ENCODE measurements around the gene NIBAN1.
"Not testable (repeated sequence)": the region's sequence is repeated elsewhere in the genome, so short reads cannot be mapped to it uniquely, and the experiment has no call there.

Gene NIBAN1

DNA sequence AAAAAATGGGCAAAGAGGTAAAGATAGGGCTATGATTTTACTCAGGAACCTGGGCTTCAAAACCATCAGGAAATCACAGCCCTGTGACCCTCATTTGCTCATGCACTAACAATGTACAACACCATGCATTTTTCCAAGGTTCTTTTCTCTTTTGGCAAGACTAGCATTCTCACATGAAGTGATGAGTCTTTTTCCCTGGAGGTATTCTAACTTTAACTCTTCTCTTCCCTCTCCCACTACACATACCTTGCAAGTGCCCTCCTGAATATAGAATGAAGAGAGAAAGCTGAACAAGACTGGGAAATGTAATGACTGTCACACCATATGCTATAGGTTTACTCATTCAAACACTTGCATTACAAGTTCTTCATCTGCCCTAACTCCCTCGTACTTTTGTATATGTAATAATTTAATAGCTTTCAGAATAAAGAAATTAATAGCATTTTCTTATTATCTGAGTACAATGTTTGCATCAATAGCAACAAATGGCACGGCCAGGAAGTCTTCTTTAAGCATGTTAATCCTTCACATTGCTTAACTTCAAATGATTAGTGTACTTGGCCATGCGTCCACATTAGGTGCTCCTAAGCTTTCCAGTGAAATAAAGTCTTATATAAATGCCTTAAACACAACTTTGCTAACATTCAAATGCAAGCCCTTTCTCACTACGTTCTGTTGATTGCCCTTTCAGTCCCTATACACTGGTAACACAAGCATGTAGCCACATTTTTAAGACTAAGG is 1.8 kb downstream of the NIBAN1 start:
- DNase-seq (ENCODE audit: low read depth), result no peak

DNA sequence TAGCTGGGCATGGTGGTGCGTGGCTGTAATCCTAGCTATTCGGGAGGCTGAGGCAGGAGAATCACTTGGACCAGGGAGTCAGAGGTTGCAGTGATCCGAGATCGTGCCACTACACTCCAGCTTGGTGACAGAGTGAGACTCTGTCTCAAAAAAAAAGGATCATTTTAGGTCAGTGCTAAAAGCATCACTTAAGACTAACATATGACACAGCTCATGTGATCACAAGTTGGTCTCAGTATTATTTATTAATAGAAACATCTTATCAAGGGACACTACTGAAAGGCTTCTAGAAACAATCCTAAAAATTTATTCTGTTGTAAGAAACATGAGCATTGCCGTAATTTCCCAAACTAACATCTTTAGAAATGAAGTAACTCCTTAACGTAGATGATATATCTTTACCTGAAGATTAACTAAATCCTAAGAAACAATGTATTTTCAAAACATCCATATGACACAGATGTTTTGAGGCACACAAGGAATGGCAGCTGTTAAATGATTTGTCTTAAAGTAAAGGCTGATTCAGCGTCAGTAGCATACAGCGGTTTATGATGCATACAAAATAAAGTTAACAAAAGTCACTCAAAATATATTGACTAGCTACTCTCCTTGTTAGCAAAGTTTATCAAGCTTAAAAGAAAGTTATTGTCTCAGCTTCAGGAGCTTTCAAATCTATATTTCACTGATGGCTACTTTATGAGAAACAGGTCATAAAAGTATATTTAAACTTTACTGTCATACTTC is 2.6 kb downstream of the NIBAN1 start:
- DNase-seq (ENCODE audit: low read depth), result no peak

DNA sequence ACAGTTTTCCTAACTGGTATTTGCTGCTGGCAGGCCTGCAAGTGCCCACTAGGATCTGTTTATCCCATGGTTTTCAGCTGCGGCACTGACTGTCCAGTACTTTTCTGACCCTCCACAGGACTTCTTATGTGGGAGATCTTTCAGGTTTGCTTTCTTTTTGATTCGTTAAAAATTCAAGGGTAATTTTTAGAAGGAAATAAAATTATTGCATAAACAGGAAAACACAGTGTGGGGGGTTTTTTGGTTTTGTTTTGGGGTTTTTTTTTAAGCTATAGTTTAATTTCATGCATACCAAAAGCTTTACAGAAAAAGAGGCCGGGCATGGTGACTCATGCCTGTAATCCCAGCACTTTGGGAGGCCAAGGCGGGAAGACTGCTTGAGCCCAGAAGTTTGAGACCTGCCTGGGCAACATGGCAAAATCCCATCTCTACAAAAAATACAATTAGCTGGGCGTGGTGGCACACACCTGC is 3.6 kb downstream of the NIBAN1 start:
- DNase-seq (ENCODE audit: low read depth), result no peak

DNA sequence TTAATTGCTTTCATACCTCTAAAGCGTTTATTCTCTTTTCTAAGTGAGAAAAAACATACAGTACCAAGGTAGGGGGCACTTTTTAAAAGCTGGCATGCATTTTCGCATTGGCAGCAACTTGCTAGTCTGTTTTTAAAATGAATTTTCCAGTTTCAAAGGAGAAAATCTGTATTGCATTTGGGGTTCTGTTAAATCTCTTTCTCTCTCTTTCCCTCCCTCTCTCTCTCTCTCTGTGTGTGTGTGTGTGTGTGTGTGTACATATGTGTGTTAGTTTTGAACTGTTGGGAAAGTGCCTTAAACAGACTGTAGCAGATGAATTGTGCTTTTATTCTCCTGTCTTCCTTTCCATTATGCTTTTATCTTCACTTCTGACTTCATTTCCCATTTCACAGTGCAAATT is 7.3 kb downstream of the NIBAN1 start:
- DNase-seq (ENCODE audit: low read depth), result no peak

DNA sequence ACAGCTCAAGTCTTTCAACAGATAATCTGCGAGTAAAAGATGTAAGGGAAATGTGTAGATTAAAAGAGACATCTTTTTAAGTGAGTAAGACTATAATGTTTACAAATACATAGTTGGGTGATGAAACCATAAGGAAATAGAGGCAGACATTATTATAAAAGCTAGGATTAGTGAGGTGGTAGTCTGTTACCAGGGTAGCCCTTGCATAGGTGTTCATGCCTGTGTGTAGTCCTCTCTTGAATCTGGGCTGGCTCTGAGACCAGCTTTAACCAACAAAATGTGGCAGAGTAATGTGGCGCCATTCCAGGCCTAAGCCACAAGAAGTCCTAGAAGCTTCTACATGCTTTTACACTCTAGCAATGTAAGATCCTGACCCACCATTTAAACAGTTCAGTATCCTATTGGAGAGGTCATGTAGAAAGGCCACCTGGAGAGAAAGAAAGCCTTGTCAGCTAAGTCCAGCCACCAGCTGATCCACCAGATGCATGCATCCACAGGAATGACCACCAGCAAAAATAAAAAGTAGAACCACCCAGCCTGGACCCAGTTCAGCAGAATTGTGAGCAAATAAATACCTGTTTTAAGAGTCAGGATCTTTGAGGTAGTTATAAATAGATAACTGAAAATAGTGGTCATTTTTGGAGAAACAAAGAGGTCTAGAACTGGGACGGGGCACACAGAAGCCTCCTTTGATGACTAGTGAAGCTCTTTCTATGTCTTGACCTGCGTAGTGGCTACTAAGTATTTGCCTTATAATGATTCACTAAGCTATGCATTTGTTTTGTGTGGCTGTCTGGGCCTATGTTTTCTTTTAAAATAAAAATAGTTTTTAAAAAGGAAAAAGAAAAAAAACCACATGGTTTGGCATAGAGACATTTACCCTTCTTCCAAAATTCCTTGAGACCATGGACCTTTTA is 8.1 kb downstream of the NIBAN1 start:
- no peak for DNase-seq (ENCODE audit: low read depth)

DNA sequence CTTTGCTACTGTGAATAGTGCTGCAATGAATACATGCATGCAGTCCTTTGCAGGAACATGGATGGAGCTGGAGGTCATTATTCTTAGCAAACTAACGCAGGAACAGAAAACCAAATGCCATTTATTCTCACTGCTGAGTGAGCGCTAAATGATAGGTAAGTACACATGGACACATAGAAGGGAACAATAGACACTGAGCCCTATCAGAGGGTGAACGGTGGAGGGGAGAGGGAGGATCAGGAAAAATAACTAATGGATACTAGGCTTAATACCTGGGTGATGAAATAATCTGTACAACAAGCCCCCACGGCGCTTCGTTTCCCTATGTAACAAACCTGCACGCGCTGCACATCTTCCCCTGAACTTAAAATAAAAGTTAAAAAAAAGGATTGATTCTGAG is 8.9 kb downstream of the NIBAN1 start:
- DNase-seq (ENCODE audit: low read depth), result no peak

DNA sequence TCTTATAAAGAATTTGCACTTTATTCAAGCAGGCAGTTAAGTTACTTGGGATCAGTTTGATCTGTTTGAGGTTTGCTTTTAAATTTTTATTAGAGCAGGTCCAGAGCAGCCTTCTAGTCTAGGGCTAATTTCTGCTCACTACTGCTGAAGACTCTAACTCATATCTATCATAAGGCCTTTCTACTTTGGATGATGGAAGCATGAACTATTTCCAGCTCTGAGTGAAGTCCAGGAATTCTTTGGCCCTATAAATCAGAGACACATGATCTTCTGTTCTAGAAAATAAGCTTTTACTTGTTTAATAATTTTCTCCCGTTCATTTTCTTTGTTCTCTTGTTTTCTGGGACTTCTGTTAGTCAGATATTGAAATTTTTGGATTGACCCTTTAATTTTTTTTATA is 14.7 kb downstream of the NIBAN1 start:
- no peak for DNase-seq (ENCODE audit: low read depth)

DNA sequence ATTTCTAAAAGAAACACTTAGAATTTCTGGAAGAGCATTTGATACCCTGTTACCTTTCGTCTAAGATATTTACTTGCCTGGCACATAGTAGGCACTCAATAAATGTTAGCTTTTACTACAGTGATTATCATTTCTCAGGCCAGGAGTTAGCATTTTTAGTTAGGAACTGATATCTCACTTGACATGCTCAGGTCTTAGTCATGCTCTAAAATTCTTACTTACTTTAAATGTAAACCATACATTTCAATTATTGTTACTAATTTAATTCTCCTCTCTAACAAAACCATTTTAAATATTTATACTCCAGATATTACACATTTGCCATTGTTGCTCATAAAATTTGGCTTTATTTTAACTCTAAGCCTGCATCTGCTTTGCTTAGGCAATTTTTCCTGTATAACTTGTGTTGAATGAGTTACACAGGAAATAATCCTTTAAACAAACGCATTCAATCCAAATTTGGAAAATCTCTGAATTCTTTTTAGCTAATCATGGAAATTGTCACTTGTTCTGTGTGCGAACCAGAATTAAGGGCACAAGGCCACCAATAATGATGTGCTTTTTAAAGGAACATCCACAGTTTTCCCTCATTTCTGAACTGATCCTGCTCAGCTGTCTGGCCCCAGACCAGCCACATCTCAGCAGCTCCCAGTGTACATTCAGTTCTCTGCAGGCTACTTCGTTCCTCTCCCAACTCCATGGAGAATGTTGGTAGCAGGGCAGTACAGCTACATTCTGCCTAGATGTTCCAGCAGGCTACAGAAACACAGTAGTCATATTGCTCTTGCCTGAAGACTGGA is 15.6 kb downstream of the NIBAN1 start:
- no peak for DNase-seq (ENCODE audit: low read depth)

DNA sequence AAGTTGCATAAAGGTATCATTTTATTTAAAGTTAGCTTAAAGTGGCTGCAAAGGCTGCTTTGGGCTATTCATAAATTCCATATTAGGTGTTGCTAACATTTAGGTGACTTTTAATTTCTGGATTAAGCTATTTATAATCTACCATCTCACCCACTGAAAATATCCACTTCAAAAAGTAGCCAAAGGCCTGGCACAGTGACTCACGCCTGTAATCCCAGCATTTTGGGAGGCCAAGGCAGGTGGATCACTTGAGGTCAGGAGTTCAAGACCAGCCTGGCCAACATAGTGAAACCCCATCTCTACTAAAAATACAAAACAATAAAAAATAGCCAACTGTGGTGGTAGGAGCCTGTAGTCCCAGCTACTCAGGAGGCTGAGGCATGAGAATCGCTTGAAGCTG is 16.4 kb downstream of the NIBAN1 start:
- not testable (repeated sequence) for DNase-seq (ENCODE audit: low read depth)

DNA sequence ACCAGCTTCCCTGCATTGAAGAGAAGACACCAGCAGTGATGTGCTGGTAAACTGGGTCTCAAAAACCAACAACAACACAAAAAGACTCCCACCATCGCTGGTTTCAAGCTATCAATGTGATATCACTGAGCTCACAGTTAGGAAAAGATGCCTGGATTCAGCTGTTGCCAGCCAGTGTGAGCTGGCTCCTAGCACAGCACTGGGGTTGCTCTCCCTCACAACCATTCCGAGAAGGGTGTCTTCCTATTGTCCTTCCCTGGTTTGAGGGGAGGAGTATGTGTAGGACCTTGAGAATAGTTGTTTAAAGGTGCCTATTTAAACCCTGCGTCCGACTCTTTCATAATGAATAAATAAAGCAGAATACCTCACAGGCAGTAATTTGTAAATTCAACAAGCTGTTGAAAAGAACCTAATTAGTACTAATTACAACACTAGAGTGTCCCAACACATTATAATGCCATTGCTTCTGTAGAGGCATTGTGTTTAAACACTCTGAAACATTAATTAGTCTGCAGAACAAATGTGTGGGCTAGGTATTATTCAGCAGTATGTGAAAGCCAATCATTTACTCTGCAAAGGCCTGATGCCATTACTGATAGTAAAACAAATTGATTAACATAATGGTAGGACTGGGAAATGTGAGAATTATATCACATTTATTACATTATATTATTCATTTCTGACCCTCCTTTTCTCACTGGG is 17.2 kb downstream of the NIBAN1 start:
- no peak for DNase-seq (ENCODE audit: low read depth)

DNA sequence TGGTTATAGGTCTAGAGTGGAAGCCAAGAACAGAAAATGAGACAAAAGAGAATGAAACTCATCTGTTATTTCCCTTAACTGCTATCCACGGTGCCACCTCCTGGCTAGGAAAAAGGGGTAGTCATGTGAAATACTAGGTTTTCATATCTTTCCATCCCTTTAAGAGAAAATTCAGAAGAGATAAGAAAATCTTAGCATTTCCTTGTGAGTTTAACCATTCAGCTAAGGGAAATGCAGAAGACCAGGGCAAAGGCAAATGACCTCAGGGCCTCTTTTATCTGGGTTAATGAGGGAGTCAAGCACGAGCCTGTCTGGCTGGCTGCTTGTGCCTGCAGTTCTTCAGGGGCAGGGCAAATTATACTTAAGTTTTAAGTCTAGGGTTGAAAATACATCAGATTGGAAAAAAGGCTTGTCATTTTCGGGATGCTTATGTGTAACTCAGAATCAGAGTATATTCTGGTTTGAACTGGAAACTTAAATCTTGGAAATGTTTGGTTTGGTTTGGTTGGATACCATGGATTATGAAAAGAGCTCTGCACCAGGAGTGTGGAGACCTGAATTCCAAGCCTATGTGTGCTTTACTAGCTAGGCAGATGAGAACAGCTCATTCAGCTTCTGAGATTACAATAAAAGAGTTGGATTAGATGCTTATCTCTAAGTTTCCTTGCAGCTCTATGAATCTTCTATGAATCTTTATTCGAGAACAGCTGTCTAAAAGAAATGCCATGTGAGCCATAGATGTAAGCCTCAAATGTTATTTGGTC is 19.9 kb downstream of the NIBAN1 start:
- no peak for DNase-seq (ENCODE audit: low read depth)

DNA sequence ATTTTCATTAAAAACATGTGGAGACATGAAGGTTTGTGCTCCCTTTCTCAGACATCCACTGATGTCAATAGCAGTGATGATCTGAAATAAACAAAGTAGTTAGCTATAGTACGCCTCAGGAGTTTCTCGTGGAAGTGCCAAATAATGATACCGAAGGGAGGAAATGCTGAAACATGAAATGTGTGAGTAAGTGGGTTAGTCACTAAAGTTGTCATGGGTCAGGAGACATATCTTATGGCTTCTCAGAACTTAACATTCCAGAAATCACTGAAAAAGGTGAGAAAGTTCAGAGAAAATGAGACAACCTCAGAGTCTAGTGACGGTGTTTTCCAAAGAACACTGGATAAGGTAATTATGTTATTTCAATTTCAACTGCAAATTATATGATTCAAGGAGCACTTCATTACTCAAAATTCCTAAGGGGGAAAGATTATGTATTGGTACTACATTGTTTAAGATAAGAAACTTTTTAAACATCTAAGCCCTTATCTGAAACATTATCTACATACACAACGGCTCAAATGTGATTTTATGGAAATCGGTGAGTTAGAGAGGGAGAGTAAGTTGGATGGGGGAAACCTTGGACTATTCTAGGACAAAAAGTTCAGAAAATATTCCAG is 20.6 kb downstream of the NIBAN1 start:
- no peak for DNase-seq (ENCODE audit: low read depth)

DNA sequence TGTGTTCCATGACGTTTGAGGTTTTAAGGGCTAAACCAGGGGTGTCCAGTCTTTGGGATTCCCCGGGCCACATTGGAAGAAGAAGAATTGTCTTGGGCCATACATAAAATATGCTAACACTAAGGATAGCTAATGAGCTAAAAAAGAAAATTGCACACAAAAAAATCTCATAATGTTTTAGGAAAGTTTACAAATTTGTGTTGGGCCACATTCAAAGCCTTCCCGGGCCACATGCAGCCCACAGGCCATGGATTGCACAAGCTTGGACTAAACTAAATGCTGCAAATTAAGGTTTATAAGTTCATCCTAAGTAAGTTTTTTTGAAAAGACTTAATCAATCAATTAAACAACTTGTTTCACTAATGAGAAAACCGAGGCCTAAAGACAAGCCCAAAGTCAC is 21.9 kb downstream of the NIBAN1 start:
- DNase-seq (ENCODE audit: low read depth), result no peak

DNA sequence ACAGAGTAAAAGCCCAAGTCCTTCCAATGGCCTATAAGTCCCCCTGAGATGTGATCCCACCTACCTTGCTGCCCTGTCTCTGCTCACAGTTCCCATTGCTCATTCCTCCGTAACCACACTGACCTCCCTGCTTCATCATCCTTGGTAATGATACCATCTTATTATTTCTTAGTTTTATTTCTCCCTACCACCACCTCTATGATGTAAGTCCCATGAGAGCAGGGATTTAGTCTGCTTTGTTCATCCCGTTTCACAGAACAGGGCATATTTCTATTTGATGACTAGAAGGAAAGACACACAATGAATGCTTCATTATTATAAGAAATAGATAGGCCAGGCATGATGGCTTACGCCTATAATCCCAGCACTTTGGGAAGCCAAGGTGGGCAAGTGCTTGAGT is 22.5 kb downstream of the NIBAN1 start:
- DNase-seq (ENCODE audit: low read depth), result no peak

DNA sequence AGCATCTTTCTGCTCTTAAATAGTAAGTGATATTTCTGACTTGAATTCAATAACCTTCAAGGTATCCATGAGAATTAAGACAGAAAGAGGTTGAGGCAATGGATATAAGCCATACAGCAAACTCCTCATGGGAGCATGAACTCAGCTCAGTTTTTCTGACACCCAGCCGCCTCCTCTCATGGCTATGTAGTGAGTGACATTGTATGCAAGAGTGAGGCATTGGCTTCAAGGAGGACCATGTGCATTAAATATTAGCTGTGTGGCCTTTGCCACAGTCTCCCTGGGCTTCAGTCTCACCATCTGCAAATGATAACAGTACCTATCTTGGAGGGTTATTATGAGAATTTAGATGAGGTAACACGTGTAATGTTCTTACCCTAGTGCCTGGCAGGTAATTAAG is 23.4 kb downstream of the NIBAN1 start:
- no peak for DNase-seq (ENCODE audit: low read depth)

DNA sequence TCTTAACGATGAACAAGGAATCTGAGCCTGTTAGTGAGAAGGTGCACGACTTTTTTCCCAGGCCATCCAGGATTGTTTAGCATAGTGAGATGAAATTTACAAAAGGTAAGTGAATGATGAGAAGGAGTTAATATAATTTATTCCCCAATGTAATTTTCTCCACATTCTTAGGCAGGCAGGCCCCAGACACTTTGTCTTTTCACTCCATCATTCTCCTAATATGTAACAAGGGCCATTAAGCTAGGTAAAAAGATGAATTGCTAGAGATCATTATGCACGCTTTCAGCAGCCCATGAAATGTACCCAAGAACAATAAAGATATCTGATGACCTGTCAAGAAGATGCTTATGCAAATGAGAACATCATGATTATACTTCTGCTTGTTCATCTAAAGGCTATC is 24.1 kb downstream of the NIBAN1 start:
- no peak for DNase-seq (ENCODE audit: low read depth)

DNA sequence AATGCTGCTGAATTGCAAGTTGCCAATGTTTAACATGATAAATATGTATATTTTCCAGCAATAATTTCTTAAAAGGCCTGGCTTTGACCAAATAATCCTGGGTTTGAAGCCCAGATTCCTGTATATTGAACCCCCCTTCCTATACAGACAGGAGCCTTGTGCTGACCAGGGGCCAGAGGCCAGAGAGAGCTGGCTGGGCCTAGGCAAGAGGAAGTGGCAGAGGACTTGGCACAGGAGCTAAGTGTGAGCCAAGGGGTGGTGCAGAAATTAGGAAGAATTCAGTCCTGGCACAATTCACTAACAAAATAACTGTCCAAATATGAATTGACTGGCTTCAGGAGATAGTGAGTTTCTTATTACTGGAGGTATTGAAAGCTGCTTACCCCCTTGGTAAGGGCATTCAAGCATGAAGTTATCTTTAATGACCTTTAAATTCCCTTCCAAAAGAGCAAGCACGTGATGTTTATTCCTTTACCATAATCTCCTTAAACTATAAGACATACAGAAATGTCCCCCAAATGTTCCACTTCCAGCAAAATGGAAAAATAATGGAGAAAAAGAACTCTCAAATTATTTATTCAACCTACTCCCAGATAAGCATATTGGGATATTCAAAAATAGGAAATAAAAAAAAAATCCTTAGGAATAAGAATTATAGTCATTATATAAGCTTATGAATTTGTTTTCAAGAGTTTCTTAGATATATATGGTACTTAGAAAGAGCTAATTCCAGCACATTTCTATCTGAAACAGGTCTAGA is 26.6 kb downstream of the NIBAN1 start:
- DNase-seq (ENCODE audit: low read depth), result no peak

DNA sequence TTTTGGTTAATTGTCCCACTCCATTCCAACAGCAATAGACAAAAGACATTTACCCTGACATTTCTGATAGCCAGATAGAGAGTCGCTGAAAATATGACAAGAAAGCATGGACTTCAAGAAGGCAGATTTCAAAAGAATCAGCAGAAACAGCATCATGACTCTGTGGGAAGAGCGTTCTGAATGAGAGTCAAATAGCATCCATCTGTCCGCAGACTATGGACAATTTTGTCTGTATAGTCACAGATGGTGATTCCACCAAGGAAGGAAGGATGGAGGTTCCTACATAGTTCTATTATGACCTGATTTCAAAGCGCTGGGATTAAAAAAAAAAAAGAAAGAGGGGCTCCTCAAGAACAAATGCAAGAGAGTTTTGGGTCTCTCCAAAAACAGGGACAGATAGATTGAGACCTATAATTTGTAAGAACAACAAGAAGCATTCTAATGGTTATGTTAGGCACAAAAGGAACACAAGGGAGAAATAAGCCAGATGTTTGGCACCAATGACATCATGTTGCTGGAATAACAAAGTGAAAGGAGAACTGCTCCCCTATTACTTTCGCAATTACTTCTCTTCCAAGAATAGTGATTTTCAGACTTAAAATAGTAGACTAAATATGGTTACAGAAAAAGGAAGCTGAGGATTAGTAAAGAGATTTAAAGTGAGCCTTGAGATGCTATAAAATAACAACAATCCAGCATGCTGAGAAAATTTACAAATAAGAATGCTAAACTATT is 28.5 kb downstream of the NIBAN1 start:
- DNase-seq (ENCODE audit: low read depth), result peak; percentile 27

Measured in fibroblast of the conjunctiva (primary cell).